ENCODE results near the gene RAPGEF2.

DNA sequence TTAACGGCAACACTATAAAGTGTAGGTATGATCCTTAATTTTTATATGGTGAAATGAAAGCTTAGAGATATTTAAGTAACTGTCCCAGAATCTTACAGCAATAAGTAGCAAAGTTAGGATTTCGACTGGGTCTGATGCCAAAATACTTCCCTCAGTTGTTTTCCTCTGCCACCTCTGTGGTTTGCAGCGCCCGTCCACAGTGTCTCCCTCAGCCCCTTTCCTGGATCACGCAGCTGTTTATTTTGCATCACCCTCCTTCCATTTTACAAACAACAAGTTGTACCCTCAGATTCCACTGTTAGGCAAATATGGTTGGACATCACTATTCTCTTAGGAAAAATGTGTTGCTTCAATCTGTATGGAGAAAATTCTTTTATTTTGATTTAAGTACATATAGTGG lies 56.1 kb downstream of the RAPGEF2 start:
- TF ChIP-seq CTCF (IDR thresholded peaks at IDR 0.05) (no peak), POLR2A (IDR thresholded peaks at IDR 0.05) (no peak)

All from thyroid gland (tissue), 4 donors.